Measurements from ENCODE around the gene FNDC3B.

Gene FNDC3B

DNA sequence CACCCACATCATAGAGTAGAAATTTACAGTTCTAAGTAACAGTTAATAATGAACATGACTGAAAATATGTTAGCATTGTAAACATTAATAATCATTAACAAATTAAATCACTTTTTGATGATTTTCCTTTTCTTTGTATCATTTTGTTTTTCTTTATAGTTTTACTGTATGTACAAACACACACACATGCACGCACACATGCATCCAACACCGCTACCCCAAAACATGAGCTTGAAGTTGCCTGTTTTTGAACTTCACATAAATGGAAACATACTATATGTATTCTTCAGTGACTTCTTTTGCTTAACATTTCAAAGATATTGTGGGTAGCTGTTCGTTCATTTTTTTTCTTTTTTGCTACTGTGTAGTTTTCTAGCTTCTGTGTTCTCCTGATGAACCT is 123.9 kb downstream of the FNDC3B start:
- in situ Hi-C loops (cut with HindIII; ENCODE audit: low sequenced_read_pairs): no loop called here

DNA sequence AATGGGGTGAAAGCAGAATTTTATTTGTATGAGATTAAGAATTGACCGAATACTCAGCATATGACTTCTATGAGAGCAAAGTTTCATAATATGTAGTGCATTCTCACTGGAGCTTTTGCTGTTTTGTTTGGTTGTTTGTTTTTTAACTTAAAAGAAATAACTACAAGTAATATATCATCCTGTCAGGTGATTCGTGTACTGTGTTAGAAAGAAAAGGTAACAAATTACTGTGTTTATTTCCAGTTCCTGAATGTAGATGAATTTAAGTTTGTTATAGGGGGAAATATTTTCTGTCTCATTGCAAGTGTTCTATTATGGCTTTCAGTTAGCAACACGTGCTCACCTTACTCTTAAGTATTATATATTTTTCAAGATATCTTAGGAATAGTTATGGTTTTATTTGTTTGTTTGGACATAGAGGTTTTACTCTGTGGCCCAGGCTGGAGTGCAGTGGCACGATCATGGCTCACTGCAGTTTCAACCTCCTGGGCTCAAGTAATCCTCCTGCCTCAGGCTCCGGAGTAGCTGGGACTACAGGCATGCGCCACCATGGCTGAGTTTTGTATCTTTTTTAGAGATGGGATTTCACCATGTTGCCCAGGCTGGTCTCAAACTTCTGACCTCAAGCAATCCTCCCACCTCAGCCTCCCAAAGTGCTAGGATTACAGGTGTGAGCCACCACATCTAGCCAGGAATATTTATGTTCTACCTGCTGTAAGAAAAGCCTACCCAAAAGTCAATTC is 125.4 kb downstream of the FNDC3B start:
- in situ Hi-C loops (cut with HindIII; ENCODE audit: low sequenced_read_pairs): no loop called here

DNA sequence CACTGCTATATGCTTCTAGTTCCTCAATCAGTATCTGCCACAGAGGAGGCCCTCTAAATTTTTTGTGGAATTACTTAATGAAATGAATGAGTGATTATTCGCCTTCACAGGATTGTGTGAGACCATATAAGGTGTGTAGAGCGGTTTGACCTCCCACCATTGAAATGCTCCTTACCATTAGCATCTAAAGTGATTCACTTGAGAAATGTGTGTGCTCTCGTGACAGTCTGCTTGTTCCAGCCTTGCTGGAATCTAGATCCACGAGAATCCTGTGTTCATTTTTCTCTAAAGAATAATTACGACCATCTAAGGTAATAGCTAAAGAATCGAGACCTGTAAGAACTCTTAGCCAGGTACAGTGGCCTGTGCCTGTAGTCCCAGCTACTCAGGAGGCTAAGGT is 126.9 kb downstream of the FNDC3B start:
- in situ Hi-C loops (cut with HindIII; ENCODE audit: low sequenced_read_pairs): no loop called here

DNA sequence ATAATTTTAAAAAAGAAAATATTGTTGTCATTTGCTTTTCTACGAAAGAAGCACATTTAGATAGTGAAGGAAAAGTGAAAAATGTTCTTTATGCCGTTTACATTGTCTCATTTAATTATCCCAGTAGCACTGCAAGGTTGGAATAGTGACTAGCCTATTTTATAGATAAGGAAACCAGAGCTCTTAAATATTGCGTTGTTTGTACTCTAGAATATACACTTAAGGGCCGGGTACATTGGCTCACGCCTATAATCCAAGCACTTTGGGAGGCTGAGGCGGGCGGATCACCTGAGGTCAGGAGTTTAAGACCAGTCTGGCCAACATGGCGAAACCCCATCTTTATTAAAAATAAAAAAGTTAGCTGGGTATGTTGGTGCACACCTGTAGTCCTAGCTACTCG is 127.5 kb downstream of the FNDC3B start:
- in situ Hi-C loops (cut with HindIII; ENCODE audit: low sequenced_read_pairs): no loop called here

DNA sequence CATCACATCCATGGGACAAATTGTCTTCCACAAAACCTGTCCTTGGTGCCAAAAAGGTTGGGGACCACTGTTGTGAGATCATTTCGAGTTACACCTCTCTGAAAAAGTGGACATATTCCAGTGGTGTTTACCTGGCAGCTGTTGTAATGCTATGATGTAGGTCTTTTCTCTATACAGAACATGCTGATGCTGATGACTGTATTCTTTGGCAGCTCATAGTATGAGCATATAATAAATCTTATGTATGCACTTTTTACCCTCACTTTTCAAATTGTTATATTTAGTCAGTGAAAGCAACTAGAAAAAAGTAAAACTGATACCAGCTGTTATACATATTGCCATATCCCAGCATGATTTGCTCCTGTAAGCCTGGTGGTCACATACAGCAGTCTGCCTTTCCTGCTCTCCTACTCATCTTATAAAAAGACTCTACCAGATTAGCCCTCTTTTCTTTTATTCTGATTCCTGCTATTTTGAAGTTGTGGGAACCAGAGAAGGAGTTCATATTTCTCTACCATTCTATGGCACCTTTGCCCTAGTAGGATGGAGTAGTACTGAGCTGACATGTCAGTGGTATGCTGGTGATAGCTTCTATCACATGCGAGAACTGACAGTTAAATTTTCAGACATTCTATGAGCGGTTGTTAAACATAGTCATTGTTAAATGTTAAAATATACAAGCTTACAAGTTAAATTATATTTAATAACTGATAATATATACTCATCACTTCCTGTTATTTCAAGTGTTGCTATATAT is 128.7 kb downstream of the FNDC3B start:
- in situ Hi-C loops (cut with HindIII; ENCODE audit: low sequenced_read_pairs): no loop called here

DNA sequence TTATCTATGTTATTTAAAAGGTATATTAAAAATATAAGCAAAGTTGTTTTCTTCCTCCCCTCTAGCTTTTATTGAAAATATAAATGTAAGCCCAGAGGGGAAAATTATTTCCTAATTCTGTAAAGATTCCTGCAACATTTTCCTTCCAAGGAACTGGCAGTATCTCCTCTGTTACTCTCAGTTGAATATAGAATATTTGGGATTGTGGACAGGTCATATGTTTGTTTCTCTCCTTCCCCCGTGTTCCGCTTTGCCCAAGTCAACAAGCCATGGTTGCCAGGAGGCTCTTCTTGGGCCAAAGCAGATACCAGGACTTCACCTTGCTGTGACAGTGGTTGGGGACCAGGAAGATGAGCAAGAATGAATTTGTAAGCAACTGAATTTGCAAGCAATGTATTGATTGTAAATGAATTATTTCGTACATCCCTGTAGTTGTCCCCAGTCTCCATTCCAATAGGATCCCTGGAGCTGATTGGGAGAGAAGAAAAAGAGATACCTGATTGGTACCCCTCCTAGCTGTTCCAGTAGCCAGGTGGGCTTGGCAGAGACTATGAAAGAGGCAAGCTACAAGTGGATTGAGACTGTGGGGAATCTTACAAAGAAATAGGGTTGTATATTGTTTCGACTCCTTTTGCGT is 130.8 kb downstream of the FNDC3B start:
- in situ Hi-C loops (cut with HindIII; ENCODE audit: low sequenced_read_pairs): no loop called here

DNA sequence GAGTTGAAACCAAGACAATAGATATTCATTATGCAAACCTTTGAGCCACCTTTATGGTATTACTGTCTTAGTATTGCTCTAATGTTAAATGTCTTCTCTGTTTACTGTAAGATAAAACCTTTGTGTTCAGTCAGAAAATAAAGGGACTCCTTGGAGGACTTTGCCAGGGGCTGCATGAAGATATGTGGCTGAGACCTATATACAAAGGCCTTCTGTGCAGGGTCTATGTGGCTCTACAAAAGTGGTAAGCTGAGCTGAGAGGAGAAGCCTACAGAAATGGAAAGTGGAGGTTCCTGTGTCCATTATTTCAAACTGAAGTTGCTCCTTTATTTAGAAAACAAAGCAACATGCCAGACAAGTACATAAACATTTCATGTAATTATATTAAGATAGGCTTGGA is 131.5 kb downstream of the FNDC3B start:
- in situ Hi-C loops (cut with HindIII; ENCODE audit: low sequenced_read_pairs): no loop called here

DNA sequence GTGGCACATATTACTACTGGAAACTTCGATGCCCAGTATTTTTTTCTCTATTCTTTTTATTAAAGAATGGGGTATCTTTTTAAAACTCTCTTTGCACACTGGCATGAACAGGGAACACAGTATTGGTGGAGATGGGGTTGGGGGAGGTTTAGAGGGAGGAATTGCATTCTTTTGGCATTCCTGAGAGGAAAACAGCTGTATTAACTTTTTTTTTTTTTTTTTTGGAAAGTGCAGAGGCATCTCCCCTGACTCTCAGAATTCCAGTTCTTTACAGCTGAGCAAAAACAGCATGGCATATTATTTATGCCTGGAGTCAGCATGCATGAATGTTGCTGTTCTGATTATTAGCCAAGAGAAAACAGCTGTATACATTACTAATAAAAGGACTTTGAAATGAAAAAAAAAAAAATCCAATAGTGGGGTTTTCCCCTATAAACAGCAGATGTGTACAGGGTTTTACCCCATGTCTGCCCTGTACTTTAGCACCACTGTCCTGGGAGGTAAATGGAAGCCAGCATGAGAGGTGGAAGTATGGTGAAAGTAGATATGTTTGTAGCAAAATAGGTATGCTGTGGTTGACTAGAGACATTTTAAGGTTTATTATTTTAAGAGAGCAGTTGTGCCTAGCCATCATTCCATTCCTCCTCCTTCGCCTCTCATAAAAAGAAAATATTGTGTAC is 132.2 kb downstream of the FNDC3B start:
- in situ Hi-C loops (cut with HindIII; ENCODE audit: low sequenced_read_pairs): no loop called here

DNA sequence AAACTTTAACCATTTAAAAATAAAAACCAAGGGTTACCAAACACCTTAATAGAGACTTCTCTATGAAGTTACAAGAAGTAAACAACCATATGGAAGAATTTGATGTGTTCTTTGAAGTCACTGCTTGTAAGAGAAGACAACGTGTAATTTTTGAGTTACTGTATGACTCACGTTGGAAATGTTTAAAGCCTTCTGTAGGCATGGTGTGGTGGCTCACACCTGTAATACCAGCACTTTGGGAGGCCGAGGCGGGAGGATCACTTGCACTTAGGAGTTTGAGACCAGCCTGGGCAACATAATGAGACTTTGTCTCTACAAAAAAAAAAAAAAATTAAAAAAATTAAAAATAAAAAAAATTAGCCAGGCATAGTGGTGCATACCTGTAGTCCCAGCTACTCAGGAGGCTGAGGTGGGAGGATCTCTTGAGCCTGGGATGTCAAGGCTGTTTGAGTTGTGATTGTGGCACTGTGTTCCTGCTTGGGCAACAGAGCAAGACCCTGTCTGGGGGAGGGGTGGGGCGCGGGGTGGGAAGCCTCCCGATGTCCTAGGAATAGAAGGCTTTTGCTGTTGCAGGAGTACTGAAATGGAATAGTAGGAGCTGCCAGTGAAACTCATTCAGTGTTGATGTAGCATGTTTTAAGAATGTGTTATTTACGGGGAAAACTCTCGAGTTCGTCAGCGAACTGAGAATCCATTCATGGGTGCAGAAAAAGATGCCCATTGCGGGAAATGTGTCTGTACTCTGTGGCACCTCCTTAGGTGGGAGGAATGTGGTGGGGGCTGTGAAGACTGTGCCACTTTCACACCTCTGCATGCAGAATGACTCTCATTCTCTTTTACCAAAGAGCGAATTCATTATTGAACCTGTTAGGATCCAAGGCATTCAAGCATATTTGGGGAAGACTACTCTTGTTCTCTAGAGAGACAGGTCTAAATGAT is 134.2 kb downstream of the FNDC3B start:
- in situ Hi-C loops (cut with HindIII; ENCODE audit: low sequenced_read_pairs): no loop called here

DNA sequence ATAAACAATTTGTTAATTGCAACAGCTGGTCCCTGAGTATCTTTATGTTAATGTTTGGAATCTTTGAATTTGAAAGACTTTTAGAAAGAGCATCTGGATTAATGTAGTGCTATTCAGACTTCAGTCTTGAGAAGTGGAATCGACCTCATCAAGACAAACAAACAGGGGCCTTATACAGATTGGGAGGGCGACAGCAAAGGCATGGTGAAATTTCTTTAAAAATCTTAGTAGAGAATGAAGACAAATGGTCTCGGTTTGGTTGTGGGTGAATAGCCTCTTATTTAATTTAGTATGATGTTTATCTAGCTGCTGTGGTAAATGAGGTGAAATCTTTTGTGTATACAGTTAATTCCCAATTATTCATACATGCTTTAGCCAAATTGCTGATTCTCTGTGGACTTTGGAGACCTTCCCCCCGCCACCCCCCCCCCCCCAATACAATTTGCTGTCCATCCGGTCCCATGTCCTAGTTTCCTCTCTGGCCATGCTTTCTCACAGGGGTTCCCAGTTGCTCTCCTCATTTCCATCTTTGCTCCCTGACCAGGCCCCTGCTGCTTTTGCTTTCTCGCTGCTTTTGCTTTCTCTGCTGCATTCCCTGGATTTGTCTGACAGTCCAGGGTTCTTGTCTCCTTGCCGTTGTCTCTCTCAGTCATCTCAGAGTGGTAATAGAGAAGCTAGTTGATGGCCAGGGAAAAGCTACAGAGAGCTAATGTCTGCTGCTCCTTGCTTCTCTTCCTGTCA is 135.3 kb downstream of the FNDC3B start:
- in situ Hi-C loops (cut with HindIII; ENCODE audit: low sequenced_read_pairs): no loop called here

DNA sequence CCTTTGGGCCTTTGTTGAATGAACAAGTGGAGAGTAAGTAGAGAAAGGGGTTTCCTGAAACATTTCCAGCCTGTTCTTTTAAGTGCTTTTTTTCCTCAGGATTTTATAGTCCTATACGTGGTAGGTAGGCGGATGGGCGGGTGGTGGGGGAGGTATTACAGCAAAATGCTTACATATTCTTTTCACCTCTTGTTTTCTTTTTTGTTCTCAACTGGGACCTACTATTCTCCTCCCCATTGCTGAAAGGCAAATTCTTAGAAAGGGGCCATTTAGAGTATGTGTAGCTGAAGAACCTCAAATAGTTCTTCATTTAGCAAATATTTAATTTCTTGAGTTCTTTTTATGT is 135.8 kb downstream of the FNDC3B start:
- in situ Hi-C loops (cut with HindIII; ENCODE audit: low sequenced_read_pairs): no loop called here

DNA sequence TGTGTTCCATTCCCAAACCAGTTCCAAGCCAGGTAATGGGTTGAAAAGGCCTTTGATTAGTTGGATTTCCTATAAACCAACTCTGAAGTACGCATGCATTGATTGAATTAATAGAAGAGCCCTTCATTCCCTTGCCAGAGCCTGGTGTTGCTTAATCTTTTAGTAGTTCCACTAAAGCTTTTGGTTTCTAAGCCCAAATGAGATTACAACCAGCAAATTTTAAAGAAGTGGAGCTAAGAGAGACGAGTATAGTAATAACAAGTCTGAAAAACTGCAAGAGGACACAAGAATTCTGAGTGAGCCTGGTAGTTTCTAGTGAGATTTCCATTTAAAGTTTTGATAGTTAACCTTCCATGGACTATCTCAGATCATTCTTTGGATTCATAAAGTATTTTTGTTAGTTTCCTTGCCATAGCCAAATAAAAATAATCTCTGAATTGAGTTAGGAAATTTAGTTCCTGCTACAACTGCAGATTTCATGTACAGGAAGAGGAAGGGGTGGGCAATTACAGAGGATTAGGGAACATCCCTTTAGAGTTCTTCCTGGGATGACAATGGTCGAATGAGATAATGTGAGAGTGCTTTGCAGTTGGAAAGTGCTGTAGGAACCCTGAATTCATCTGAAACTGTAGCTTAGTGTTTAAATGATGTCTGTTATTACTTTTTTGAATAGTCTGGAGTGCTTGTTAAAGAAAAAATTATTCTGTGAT is 136.8 kb downstream of the FNDC3B start:
- in situ Hi-C loops (cut with HindIII; ENCODE audit: low sequenced_read_pairs): no loop called here

DNA sequence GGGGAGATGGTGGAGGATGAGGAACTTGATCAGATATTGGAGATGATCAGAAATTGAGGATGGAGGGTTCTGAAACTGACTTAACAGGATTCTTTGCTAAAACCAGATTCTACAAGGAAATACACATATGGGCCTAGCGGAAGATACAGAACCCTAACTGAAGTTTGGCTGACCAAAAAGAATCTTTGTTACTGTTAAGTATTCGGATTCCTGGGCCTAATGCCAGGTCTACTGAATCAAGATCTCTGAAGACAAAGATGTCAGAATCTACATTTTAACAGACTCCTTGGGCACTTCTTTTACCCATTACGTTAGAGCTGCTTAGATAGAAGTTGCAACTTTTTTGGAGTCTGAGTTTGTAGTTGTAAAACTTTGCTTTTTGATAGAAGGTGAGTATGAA is 137.7 kb downstream of the FNDC3B start:
- in situ Hi-C loops (cut with HindIII; ENCODE audit: low sequenced_read_pairs): no loop called here

DNA sequence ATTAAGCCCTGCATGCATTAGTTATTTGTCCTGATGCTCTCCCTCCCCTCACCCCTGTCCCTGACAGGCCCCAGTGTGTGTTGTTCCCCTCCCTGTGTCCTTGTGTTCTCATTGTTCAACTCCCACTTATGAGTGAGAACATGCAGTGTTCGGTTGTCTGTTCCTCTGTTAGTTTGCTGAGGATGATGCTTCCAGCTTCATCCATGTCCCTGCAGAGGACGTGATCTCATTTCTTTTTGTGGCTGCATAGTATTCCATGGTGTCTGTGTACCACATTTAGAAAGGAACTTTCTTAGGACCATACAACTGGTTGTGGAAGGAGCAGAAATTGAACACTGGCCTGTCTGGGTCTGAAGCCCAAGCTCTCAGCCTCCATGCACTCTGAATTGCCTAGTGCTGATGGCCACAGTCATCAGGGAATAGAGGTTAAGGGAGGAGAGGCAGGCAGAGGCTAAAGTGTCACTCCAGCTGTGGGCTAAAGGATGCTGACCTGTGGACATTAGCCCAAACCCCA is 138.5 kb downstream of the FNDC3B start:
- in situ Hi-C loops (cut with HindIII; ENCODE audit: low sequenced_read_pairs): no loop called here

DNA sequence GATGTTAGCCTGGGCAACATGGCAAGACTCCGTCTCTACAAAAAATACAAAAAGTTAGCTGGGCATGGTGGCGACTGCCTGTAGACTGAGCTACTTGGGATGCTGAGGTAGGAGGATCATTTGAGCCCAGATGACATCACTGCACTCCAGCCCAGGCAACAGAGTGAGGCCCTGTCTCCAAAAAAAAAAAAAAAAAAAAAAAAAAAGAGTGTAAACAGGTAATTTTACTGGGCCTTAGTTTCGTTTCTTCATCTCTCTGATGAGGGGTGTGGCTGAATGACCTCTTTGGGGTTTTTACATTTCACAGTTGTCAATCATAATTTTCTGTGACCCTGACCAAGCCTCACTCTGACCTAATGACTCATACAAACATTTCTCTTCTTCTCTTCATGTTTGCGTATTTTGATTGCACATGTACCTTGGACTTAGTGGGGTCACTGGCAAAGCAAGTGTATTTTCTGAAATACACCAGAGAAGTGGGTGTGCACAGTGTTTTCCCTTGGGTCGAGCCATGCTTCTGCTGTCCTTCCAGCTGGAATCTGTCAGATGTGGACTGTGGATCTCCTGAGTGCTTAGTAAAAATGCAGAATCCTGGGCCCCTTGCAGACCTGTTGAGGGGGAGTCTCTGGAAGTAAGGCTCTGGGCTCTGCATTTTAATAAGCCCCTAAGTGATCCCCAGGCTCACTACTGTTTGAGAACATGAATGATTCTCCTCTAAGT is 140.5 kb downstream of the FNDC3B start:
- in situ Hi-C loops (cut with HindIII; ENCODE audit: low sequenced_read_pairs): no loop called here

DNA sequence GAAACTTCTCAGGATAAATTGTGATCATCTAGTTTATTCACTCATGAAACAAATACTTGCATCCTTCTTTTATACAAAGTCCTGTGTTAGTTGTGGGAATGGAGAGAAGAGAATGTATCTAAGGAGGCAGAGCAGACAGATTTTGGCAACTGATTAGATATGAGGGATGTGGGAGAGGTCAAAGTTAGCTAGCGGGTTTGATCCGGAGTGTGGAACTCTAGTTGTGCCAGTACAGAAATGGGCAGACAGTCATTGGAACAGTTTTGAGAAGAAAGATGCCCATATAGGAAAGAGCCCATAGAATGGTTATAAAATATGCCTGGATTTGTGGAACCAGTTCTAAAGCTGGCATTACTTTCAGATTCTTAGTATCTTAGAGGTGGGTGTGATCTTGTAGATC is 141.1 kb downstream of the FNDC3B start:
- in situ Hi-C loops (cut with HindIII; ENCODE audit: low sequenced_read_pairs): no loop called here

DNA sequence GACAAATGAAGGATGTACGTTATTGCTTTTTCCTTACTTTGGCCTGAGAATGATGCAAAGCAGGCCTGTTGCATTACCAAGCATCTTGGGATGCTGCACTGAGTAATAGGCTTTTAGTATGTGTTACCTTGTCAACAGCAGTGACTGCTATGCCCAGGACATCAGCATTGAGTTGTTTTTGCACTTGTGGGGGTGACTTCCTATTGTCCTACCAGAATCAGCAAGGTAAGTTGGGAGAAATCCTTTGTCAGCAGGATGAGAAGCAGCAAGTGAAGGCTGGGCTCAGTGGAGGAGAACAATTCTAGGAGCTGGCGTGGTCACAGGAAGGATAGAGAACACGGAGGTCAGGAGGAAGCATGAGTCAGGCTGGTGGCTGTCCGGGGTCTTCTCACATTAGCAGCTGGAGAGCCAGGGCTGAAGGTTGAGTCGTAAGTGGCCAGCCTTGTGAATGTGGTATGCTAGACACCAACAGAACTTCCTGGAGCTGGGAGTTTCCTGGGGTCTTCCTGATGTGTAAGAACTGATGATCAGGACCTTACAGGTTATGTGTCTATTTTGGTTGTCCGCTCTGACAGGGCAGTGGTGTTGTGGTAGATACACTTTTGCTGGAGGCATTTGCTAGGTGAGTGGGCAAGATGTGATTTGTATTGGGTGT is 142.7 kb downstream of the FNDC3B start:
- in situ Hi-C loops (cut with HindIII; ENCODE audit: low sequenced_read_pairs): no loop called here

DNA sequence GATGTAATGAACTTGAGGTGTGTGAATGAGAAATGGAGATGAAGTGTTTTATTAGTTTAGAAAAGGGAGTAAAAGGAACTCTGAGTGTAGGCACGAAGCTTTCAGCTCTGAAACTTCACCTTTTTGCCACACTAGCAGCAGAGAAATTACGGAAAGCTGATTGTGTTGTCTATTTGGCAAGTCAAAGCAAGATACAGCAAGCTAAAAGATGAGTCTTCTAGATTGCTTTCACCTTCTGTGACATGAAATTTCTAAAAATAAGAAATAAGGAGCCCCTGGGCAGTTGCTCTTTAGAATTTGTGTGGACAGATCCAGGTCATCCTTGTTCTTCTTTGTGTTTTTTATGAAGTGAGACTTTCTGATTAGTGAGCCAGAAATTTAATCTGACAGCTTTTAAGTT is 143.4 kb downstream of the FNDC3B start:
- in situ Hi-C loops (cut with HindIII; ENCODE audit: low sequenced_read_pairs): no loop called here

Data from DLD1 (cell line).